GM12878 (cell line): ENCODE results near the gene SSH2.

Source experiments
- CEBPB ChIP-seq, 2 experiments: fragments of 150-350 bp in 1 of 2; IDR thresholded peaks; 2 replicates each; pipeline ENCODE4 v1.6.1; 2012 to 2014; ENCODE audit warnings: low read depth in 2 of 2, low read length in 2 of 2, borderline replicate concordance in 1 of 2, inconsistent platforms in 1 of 2
- CTCF ChIP-seq, 3 experiments: IDR thresholded peaks in 2 of 3; conservative IDR thresholded peaks in 1 of 3; 2 replicates each; pipeline ENCODE4 v1.5.1; 2011; ENCODE audit warnings: low read depth in 3 of 3, low read length in 3 of 3, mild to moderate bottlenecking in 3 of 3, control low read depth in 2 of 3, moderate library complexity in 2 of 3, inconsistent platforms in 1 of 3, mixed read lengths in 1 of 3; ENCODE audit not compliant: control insufficient read depth in 2 of 3, insufficient read depth in 1 of 3; ENCODE audit errors: extremely low read depth in 1 of 3
- EZH2 ChIP-seq: IDR thresholded peaks from 2 replicates; pipeline ENCODE4 v1.6.1; 2012; ENCODE audit warnings: low read depth, mild to moderate bottlenecking, control low read depth, inconsistent platforms, low read length, borderline replicate concordance; ENCODE audit not compliant: control insufficient read depth
- NFYB ChIP-seq: IDR thresholded peaks from 2 replicates; pipeline ENCODE4 v1.6.1; 2011; ENCODE audit warnings: low read depth, mild to moderate bottlenecking, low read length, improper control_type of control experiment, moderate library complexity; ENCODE audit not compliant: insufficient read depth
- PBX3 ChIP-seq: IDR thresholded peaks from 2 replicates; pipeline ENCODE4 v1.6.1; 2011; ENCODE audit warnings: mild to moderate bottlenecking, low read depth, low read length, moderate library complexity; ENCODE audit not compliant: insufficient replicate concordance
- RAD21 ChIP-seq: IDR thresholded peaks from 2 replicates; pipeline ENCODE4 v1.6.1; 2011; ENCODE audit warnings: mild to moderate bottlenecking, low read depth, low read length, moderate library complexity; ENCODE audit not compliant: insufficient read depth
- RCOR1 ChIP-seq: conservative IDR thresholded peaks from 2 replicates; pipeline ENCODE4 v1.6.1; 2012; ENCODE audit warnings: low read depth, low read length, improper control_type of control experiment
- SIN3A ChIP-seq: IDR thresholded peaks from 2 replicates; pipeline ENCODE4 v1.6.1; 2012; ENCODE audit warnings: low read depth, low read length, improper control_type of control experiment
- SUPT20H ChIP-seq: IDR thresholded peaks from 2 replicates; pipeline ENCODE4 v1.6.1; 2011; ENCODE audit warnings: low read depth, mild to moderate bottlenecking, low read length, moderate library complexity, borderline replicate concordance; ENCODE audit not compliant: control insufficient read depth

GRCh38 chr17:29707212-29707571, 222.8 kb downstream of the SSH2 start:
- TF ChIP-seq EZH2 (no peak), RCOR1 (no peak), NFYB (no peak), SUPT20H (no peak), CEBPB (IDR thresholded peaks at IDR 0.05; ENCODE audit: borderline replicate concordance in 1 of 2, low read depth in 2 of 2, low read length in 2 of 2) (no peak), SIN3A (no peak), RAD21 (no peak), CTCF (IDR thresholded peaks at IDR 0.05 in 2 of 3, conservative IDR thresholded peaks at IDR 0.05 in 1 of 3; ENCODE audit: control insufficient read depth in 2 of 3, extremely low read depth in 1 of 3, insufficient read depth in 1 of 3, low read depth in 3 of 3, low read length in 3 of 3) (no peak), PBX3 (no peak)
